Right lobe of liver (tissue), 4 donors: ENCODE measurements around the gene EOMES.

ENCODE experiments used
- CTCF ChIP-seq, 4 donors: fragments of 200-600 bp in 3 of 4; fragments of 450-650 bp in 1 of 4; IDR thresholded peaks; one replicate each; pipeline versions ENCODE4 v1.5.1 to v1.8.0; 2016 to 2022; ENCODE audit warnings: antibody characterized with exemption in 4 of 4, mild to moderate bottlenecking in 2 of 4
- POLR2A ChIP-seq: fragments of 450-650 bp; IDR thresholded peaks from one replicate; pipeline ENCODE4 v1.6.1; 2017; ENCODE audit warnings: antibody characterized with exemption, mild to moderate bottlenecking
- donor health status: DM: no; HTN: no; CAD: no.
- donor health status: DM: no; HTN: no; CAD: no.
- donor health status: DM: no; HTN: yes; CAD: no.

GRCh38 chr3:27708250-27708649 is 13.9 kb downstream of the EOMES start:
- TF ChIP-seq CTCF (IDR thresholded peaks at IDR 0.05) (no peak), POLR2A (no peak)
